GM21786 (cell line): ENCODE results near the gene GRK2.

ENCODE experiments used
- ATAC-seq: cut with Tn5 transposase; IDR thresholded peaks from one replicate; pipeline ENCODE4 v1.9.1; 2021; ENCODE audit not compliant: unreplicated experiment

Gene GRK2

GRCh38 chr11:67269401-67270255, 3.4 kb downstream of the GRK2 start:
- ATAC-seq = no peak

- no peak for ATAC-seq
These were observed 4.3 kb downstream of the GRK2 start for GRCh38 chr11:67270256-67271204.

- ATAC-seq = no peak
These were observed 4.9 kb downstream of the GRK2 start for GRCh38 chr11:67271205-67271540.

- no peak for ATAC-seq
These were observed 5.4 kb downstream of the GRK2 start for GRCh38 chr11:67271541-67272284.

GRCh38 chr11:67272327-67273259, 6.3 kb downstream of the GRK2 start:
- no peak for ATAC-seq

- no peak for ATAC-seq
These were observed 7.2 kb downstream of the GRK2 start for GRCh38 chr11:67273260-67273990.

GRCh38 chr11:67274768-67275605, 8.7 kb downstream of the GRK2 start:
- no peak for ATAC-seq

- ATAC-seq = no peak
These were observed 9.5 kb downstream of the GRK2 start for GRCh38 chr11:67275606-67276409.

GRCh38 chr11:67276781-67277230, 10.5 kb downstream of the GRK2 start:
- no peak for ATAC-seq

GRCh38 chr11:67277231-67277961, 11.1 kb downstream of the GRK2 start:
- ATAC-seq = peak; percentile 85

- no peak for ATAC-seq
These were observed 12.1 kb downstream of the GRK2 start for GRCh38 chr11:67278135-67278938.

- ATAC-seq = no peak
These were observed 12.8 kb downstream of the GRK2 start for GRCh38 chr11:67278939-67279588.

- no peak for ATAC-seq
These were observed 13.5 kb downstream of the GRK2 start for GRCh38 chr11:67279589-67280340.

GRCh38 chr11:67280341-67280787, 14.1 kb downstream of the GRK2 start:
- no peak for ATAC-seq
